Testis (tissue), 2 donors: ENCODE results near the gene PYM1.

Experiments used
- CTCF ChIP-seq, 3 experiments: fragments of 450-650 bp in 2 of 3; fragments of 200-600 bp in 1 of 3; sonication (generic) in 1 of 3; IDR thresholded peaks; one replicate each; pipeline ENCODE4 v1.5.1; 2016 to 2019; ENCODE audit warnings: antibody characterized with exemption in 3 of 3, mild to moderate bottlenecking in 2 of 3, moderate library complexity in 1 of 3
- POLR2A ChIP-seq: fragments of 450-650 bp; IDR thresholded peaks from one replicate; pipeline ENCODE4 v1.6.1; 2017; ENCODE audit warnings: antibody characterized with exemption, mild to moderate bottlenecking, moderate library complexity

GRCh38 chr12:55955344-55955743, 27.6 kb upstream of the PYM1 start:
- no peak for TF ChIP-seq CTCF (IDR thresholded peaks at IDR 0.05)
- no peak for TF ChIP-seq POLR2A
